K562 (cell line): ENCODE measurements around the gene OPCML. TPM values are rescaled to one million over a fixed set of nuclear protein-coding genes. Genes with fewer than 3 reads are reported as not detected.

ENCODE experiments used
- ATAC-seq: fragments of 200-7000 bp; cut with Tn5 transposase; 3 replicates; pipeline ENCODE4 v1.9.1; 2020; ENCODE audit warnings: moderate library complexity
- BruUV-seq: library from RNA; stranded (reverse); fragments of 400-500 nt; replicated peaks from 2 replicates; lab custom pipeline; 2021; lab: Mats Ljungman, UMichigan
- CTCF ChIA-PET: fragments of 300-600 bp; formaldehyde crosslinking; extraction: SDS; loops from one replicate; lab custom pipeline; 2021; ENCODE audit warnings: low intra/inter-chr PET ratio; lab: Yijun Ruan, JAX
- POLR2A ChIA-PET: fragments of 300-600, 350-650 bp; sonication (Branson Sonifier 250); formaldehyde crosslinking; extraction: SDS; loops from one replicate; lab custom pipeline; 2021; ENCODE audit warnings: antibody characterized with exemption, inconsistent platforms; lab: Yijun Ruan, JAX
- DNase-seq, 4 experiments: peaks; one replicate each; pipeline versions ENCODE4 v3.0.0 to v3.0.0-alpha.2; 2011 to 2018; ENCODE audit warnings: low spot score in 3 of 4, mixed read lengths in 3 of 4; ENCODE audit errors: extremely low read depth in 1 of 4
- FAIRE-seq: peaks from 2 replicates; lab custom pipeline; 2011; peaks lifted over from hg19 to GRCh38; lab: Jason Lieb, UNC
- H2AFZ ChIP-seq: 2 replicates; pipeline ENCODE4 v1.6.0; 2011; ENCODE audit warnings: low read depth, low read length, control low read depth, inconsistent platforms
- H3K27ac ChIP-seq: fragments of 200-600 bp; 3 replicates; pipeline ENCODE4 v1.8.0; 2011; ENCODE audit warnings: low read depth, mild to moderate bottlenecking, control low read depth, inconsistent platforms, low read length, moderate library complexity, mixed read lengths; ENCODE audit errors: extremely low read depth
- H3K27me3 ChIP-seq, 2 experiments: fragments of 300-600 bp in 1 of 2; 2 replicates in 1 of 2; 3 replicates in 1 of 2; pipeline versions ENCODE4 v1.6.0 to v1.8.0; 2011; ENCODE audit warnings: inconsistent platforms in 2 of 2, low read length in 2 of 2, mild to moderate bottlenecking in 1 of 2, mixed read lengths in 1 of 2, moderate library complexity in 1 of 2; ENCODE audit not compliant: control insufficient read depth in 2 of 2, insufficient read depth in 2 of 2
- H3K36me3 ChIP-seq: fragments of 300-600 bp; 3 replicates; pipeline ENCODE4 v1.8.0; 2011; ENCODE audit warnings: mild to moderate bottlenecking, low read length, inconsistent platforms; ENCODE audit not compliant: control insufficient read depth, insufficient read depth
- H3K4me1 ChIP-seq, 2 experiments: fragments of 200-600 bp in 1 of 2; replicated peaks in 1 of 2; 2 replicates in 1 of 2; 3 replicates in 1 of 2; pipeline versions ENCODE4 v1.5.1 to v1.8.0; 2011; ENCODE audit warnings: inconsistent platforms in 2 of 2, low read length in 2 of 2, mild to moderate bottlenecking in 1 of 2, mixed read lengths in 1 of 2, moderate library complexity in 1 of 2; ENCODE audit not compliant: control insufficient read depth in 2 of 2, insufficient read depth in 2 of 2
- H3K4me2 ChIP-seq: 2 replicates; pipeline ENCODE4 v1.6.1; 2011; ENCODE audit warnings: low read length, control low read depth, inconsistent platforms, mixed read lengths; ENCODE audit not compliant: insufficient read depth
- H3K4me3 ChIP-seq: fragments of 200-600 bp; sonication (generic), shearing (Covaris generic); 2 replicates; pipeline ENCODE4 v1.5.1; 2016; ENCODE audit warnings: control low read depth, inconsistent platforms
- H3K79me2 ChIP-seq: fragments of 200-600 bp; 3 replicates; pipeline ENCODE4 v1.8.0; 2011; ENCODE audit warnings: low read length, inconsistent platforms; ENCODE audit not compliant: control insufficient read depth, insufficient read depth
- H3K9ac ChIP-seq, 2 experiments: 2 replicates each; pipeline versions ENCODE4 v1.6.0 to v1.6.1; 2011; ENCODE audit warnings: low read depth in 2 of 2, low read length in 2 of 2, control low read depth in 1 of 2, inconsistent platforms in 1 of 2, mild to moderate bottlenecking in 1 of 2, mixed read lengths in 1 of 2; ENCODE audit not compliant: insufficient read depth in 1 of 2
- H3K9me1 ChIP-seq: one replicate; pipeline ENCODE4 v1.6.0; 2011; ENCODE audit warnings: inconsistent platforms, mild to moderate bottlenecking, low read length, moderate library complexity; ENCODE audit not compliant: control insufficient read depth, insufficient read depth
- H3K9me3 ChIP-seq: replicated peaks from 2 replicates; pipeline ENCODE4 v1.5.1; 2011; ENCODE audit warnings: low read depth, low read length, inconsistent platforms; ENCODE audit not compliant: control insufficient read depth, insufficient read depth
- H4K20me1 ChIP-seq: replicated peaks from 2 replicates; pipeline ENCODE4 v1.6.1; 2011; ENCODE audit warnings: low read length, inconsistent platforms, mixed read lengths; ENCODE audit not compliant: control insufficient read depth, insufficient read depth
- ELF2 ChIP-seq: fragments of 250-450 bp; sonication (Bioruptor Pico); IDR thresholded peaks from 2 replicates; pipeline ENCODE4 v1.5.0; 2021; ENCODE audit warnings: mild to moderate bottlenecking
- GTF2E2 ChIP-seq: fragments of 200-800 bp; sonication (Bioruptor generic); IDR thresholded peaks from 2 replicates; pipeline ENCODE4 v1.6.1; 2016; ENCODE audit warnings: missing genetic modification characterization, missing compliant biosample characterization
- HNRNPL ChIP-seq: fragments of 200-400 bp; formaldehyde crosslinking; IDR thresholded peaks from 2 replicates; pipeline ENCODE4 v1.6.1; 2017; ENCODE audit warnings: low read depth, mild to moderate bottlenecking, low read length
- KLF6 ChIP-seq: fragments of 250-450 bp; sonication (Bioruptor Pico); IDR thresholded peaks from 2 replicates; pipeline ENCODE4 v1.4.0; 2020; ENCODE audit warnings: mild to moderate bottlenecking, moderate library complexity, borderline replicate concordance
- MLLT1 ChIP-seq, 2 experiments: fragments of 450-650 bp; IDR thresholded peaks; 2 replicates each; pipeline ENCODE4 v1.6.1; 2016
- MLX ChIP-seq, 2 experiments: fragments of 450-650 bp in 1 of 2; sonication (generic) in 1 of 2; formaldehyde crosslinking; conservative IDR thresholded peaks; 2 replicates each; pipeline versions ENCODE4 v1.4.0 to v1.8.1; 2020 to 2022; ENCODE audit warnings: mild to moderate bottlenecking in 1 of 2, missing genetic modification reagents in 1 of 2
- SMARCA4 ChIP-seq: fragments of 450-650 bp; IDR thresholded peaks from 2 replicates; pipeline ENCODE4 v1.6.1; 2016
- TRIM28 ChIP-seq: fragments of 450-650 bp; IDR thresholded peaks from 2 replicates; pipeline ENCODE4 v1.6.1; 2017
- TSC22D4 ChIP-seq: fragments of 450-650 bp; IDR thresholded peaks from 2 replicates; pipeline ENCODE4 v1.6.1; 2016; ENCODE audit warnings: missing genetic modification characterization, missing biosample characterization, control low read depth
- ZBTB2 ChIP-seq: fragments of 450-650 bp; IDR thresholded peaks from 2 replicates; pipeline ENCODE4 v1.6.1; 2016; ENCODE audit warnings: antibody characterized with exemption
- ZKSCAN8 ChIP-seq: fragments of 200-800 bp; sonication (Bioruptor generic); IDR thresholded peaks from 2 replicates; pipeline ENCODE4 v1.6.1; 2016; ENCODE audit warnings: missing genetic modification characterization, missing compliant biosample characterization
- ZNF354B ChIP-seq: fragments of 250-450 bp; sonication (Bioruptor Pico); IDR thresholded peaks from 2 replicates; pipeline ENCODE4 v1.4.0; 2020
- ZNF583 ChIP-seq: fragments of 250-450 bp; sonication (Bioruptor Pico); IDR thresholded peaks from 2 replicates; pipeline ENCODE4 v1.4.0; 2020
- ZNF785 ChIP-seq: fragments of 250-450 bp; sonication (Bioruptor Pico); IDR thresholded peaks from 2 replicates; pipeline ENCODE4 v1.4.0; 2020; ENCODE audit warnings: mild to moderate bottlenecking
- ZSCAN32 ChIP-seq: fragments of 450-650 bp; formaldehyde crosslinking; IDR thresholded peaks from 2 replicates; pipeline ENCODE4 v1.4.0; 2020; ENCODE audit warnings: mild to moderate bottlenecking, moderate library complexity
- WGBS: fragments of 100-300 bp; shearing (Covaris generic); methylation state at CpG from one replicate; pipeline ENCODE4 v1.1.6; 2016; ENCODE audit warnings: low coverage, mixed read lengths; ENCODE audit not compliant: insufficient coverage; ENCODE audit errors: missing lambda C conversion rate; 5-methylcytosine and 5-hydroxymethylcytosine counted together
- in situ Hi-C: fragments of 300-500 bp; cut with MboI; formaldehyde crosslinking; loops from 4 replicates; pipeline ENCODE4 v1.15.0; 2018; ENCODE audit warnings: inconsistent platforms, mixed read lengths
- intact Hi-C: fragments of 100-400 bp; cut with micrococcal nuclease; formaldehyde crosslinking; loops from 2 replicates; pipeline ENCODE4 v1.14.2; 2022
- polyA plus RNA-seq, 8 experiments: library from polyadenylated mRNA; depleted of rRNA in 4 of 8; stranded (reverse) in 5 of 8; unstranded in 3 of 8; fragments of >200 nt; fragmentation: Nextera tagmentation in 2 of 8; fragmentation: Illumina TruSeq in 1 of 8; extraction: Ambion mirVana in 2 of 8; extraction: Trizol in 1 of 8; gene quantifications; 2 replicates each; pipeline versions ENCODE4 v1.2.1 to v1.2.3, GENCODE V29; 2011 to 2014; ENCODE audit warnings: inconsistent platforms in 1 of 8, missing spikeins in 1 of 8
- total RNA-seq, 7 experiments: library from RNA; depleted of rRNA in 6 of 7; stranded (reverse); fragments of >200 nt in 6 of 7; fragmentation: Illumina TruSeq in 2 of 7; extraction: Trizol in 2 of 7; gene quantifications; 2 replicates each; pipeline versions ENCODE4 v1.2.1 to v1.2.3, GENCODE V29; 2011 to 2021; ENCODE audit warnings: low replicate concordance in 1 of 7

Gene OPCML
- total and polyA plus RNA-seq, 9 of the 15 experiments (the other 6 are each of a cell fraction or from before 2014, with no cell fraction given), result not detected

- TF ChIP-seq ZBTB2, result no peak
- TF ChIP-seq ZNF354B (CRISPR knock-in tag), result no peak
- no peak for TF ChIP-seq ZNF583 (CRISPR knock-in tag)
- no peak for TF ChIP-seq MLX (CRISPR knock-in tag; conservative IDR thresholded peaks at IDR 0.05)
- TF ChIP-seq KLF6, result no peak
- no peak for TF ChIP-seq ELF2 (CRISPR knock-in tag)
- no peak for TF ChIP-seq ZKSCAN8
These were observed 184.3 kb downstream of the OPCML start (continued) for GRCh38 chr11:133347988-133348387.

GRCh38 chr11:133346137-133346536 is 186.2 kb downstream of the OPCML start:
- Histone ChIP-seq H3K4me3 (no peak overlapping the region), H2AFZ (no peak overlapping the region), H3K27ac (no peak overlapping the region), H3K9ac (no peak overlapping the region), H3K9me3 (no peaks in the 10 kb centered on the region), H3K4me1 (no peaks in the 10 kb centered on the region), H3K4me2 (no peak overlapping the region), H3K9me1 (no peaks in the 10 kb centered on the region), H3K36me3 (no peaks in the 10 kb centered on the region), H3K79me2 (no peaks in the 10 kb centered on the region), H4K20me1 (no peaks in the 10 kb centered on the region), H3K27me3 (no peaks in the 10 kb centered on the region)
- no TSS peak for BruUV-seq
- TF ChIP-seq HNRNPL (no peak), ZNF785 (CRISPR knock-in tag) (no peak), GTF2E2 (no peak), ZSCAN32 (CRISPR knock-in tag) (no peak), SMARCA4 (no peak), TSC22D4 (tag) (no peak), MLLT1 (IDR thresholded peaks at IDR 0.05) (no peak), TRIM28 (no peak)
- no peak for ATAC-seq
- ChIA-PET POLR2A (no interaction called here), CTCF (no interaction called here)
- in situ Hi-C loops, result no loop called here
- no peak for DNase-seq
- FAIRE-seq, result no peak
- WGBS, result 0% methylated on average over 5 of the region's 5 CpGs
- intact Hi-C loops, result no loop called here
